Endothelial cell of hepatic sinusoid (primary cell): ENCODE data around the gene SLC5A10.
"Not testable (repeated sequence)": the region's sequence is repeated elsewhere in the genome, so short reads cannot be mapped to it uniquely, and the experiment has no call there.

Source experiments
- in situ Hi-C: cut with HindIII; loops from 2 replicates; pipeline ENCODE4 v1.10.0; 2017; ENCODE audit warnings: low sequenced_read_pairs

SLC5A10 gene

GRCh38 chr17:18946536-18946935, 5.4 kb upstream of the SLC5A10 start:
- in situ Hi-C loops = loop anchor here (5.0 kb wide), 1 partner anchor 69 kb away; no protein-coding TSS in a partner anchor

GRCh38 chr17:18947866-18948265, 4.1 kb upstream of the SLC5A10 start:
- in situ Hi-C loops = loop anchor here (5.0 kb wide), 1 partner anchor 71 kb away; no protein-coding TSS in a partner anchor

- in situ Hi-C loops = loop anchor here (5.0 kb wide), 1 partner anchor 71 kb away; no protein-coding TSS in a partner anchor
These were observed 3.4 kb upstream of the SLC5A10 start for GRCh38 chr17:18948476-18949006.

- in situ Hi-C loops = loop anchor here (5.0 kb wide), 1 partner anchor 72 kb away; no protein-coding TSS in a partner anchor
These were observed 2.4 kb upstream of the SLC5A10 start for GRCh38 chr17:18949566-18949965.

GRCh38 chr17:18950346-18950745, 1.6 kb upstream of the SLC5A10 start:
- in situ Hi-C loops = no loop called here

- in situ Hi-C loops = no loop called here
These were observed 740 bp upstream of the SLC5A10 start for GRCh38 chr17:18950944-18951905.

- in situ Hi-C loops = no loop called here
These were observed 1.3 kb downstream of the SLC5A10 start for GRCh38 chr17:18953231-18953728.

- in situ Hi-C loops = no loop called here
These were observed 2.4 kb downstream of the SLC5A10 start for GRCh38 chr17:18954321-18954720.

- in situ Hi-C loops = no loop called here
These were observed 3.0 kb downstream of the SLC5A10 start for GRCh38 chr17:18955009-18955408.

- in situ Hi-C loops = not testable (repeated sequence)
These were observed 4.1 kb downstream of the SLC5A10 start for GRCh38 chr17:18956021-18956420.

- in situ Hi-C loops = no loop called here
These were observed 4.6 kb downstream of the SLC5A10 start for GRCh38 chr17:18956581-18956980.

GRCh38 chr17:18957831-18958230, 5.9 kb downstream of the SLC5A10 start:
- in situ Hi-C loops = no loop called here

GRCh38 chr17:18958611-18959010, 6.6 kb downstream of the SLC5A10 start:
- in situ Hi-C loops = no loop called here

- in situ Hi-C loops = no loop called here
These were observed 7.3 kb downstream of the SLC5A10 start for GRCh38 chr17:18959071-18959844.

- in situ Hi-C loops = no loop called here
These were observed 7.9 kb downstream of the SLC5A10 start for GRCh38 chr17:18959845-18960240.

GRCh38 chr17:18960241-18960665, 8.3 kb downstream of the SLC5A10 start:
- in situ Hi-C loops = no loop called here

GRCh38 chr17:18960803-18961511, 9.0 kb downstream of the SLC5A10 start:
- in situ Hi-C loops = no loop called here

- in situ Hi-C loops = no loop called here
These were observed 9.9 kb downstream of the SLC5A10 start for GRCh38 chr17:18961634-18962493.

GRCh38 chr17:18962494-18962815, 10.5 kb downstream of the SLC5A10 start:
- in situ Hi-C loops = no loop called here
